GM12878 (cell line): Measurements from ENCODE around the gene NLRP6.

Experiments
- EGR1 ChIP-seq, 2 experiments: IDR thresholded peaks; 1 replicate in 1 of 2; 2 replicates in 1 of 2; pipeline ENCODE4 v1.6.1; 2011 to 2012; ENCODE audit warnings: low read depth in 2 of 2, low read length in 2 of 2, borderline replicate concordance in 1 of 2, mild to moderate bottlenecking in 1 of 2, moderate library complexity in 1 of 2
- POLR2A ChIP-seq: IDR thresholded peaks from 2 replicates; pipeline ENCODE4 v1.6.1; 2011; ENCODE audit warnings: low read depth, mild to moderate bottlenecking, low read length
- POLR2AphosphoS5 ChIP-seq: IDR thresholded peaks from 2 replicates; pipeline ENCODE4 v1.6.1; 2011; ENCODE audit warnings: mild to moderate bottlenecking, low read length, inconsistent platforms
- RCOR1 ChIP-seq: conservative IDR thresholded peaks from 2 replicates; pipeline ENCODE4 v1.6.1; 2012; ENCODE audit warnings: low read depth, low read length, improper control_type of control experiment
- SMAD1 ChIP-seq: fragments of 450-650 bp; IDR thresholded peaks from 2 replicates; pipeline ENCODE4 v1.6.1; 2018; ENCODE audit warnings: mild to moderate bottlenecking, low read depth; ENCODE audit not compliant: partially characterized antibody
- SREBF2 ChIP-seq: IDR thresholded peaks from 2 replicates; pipeline ENCODE4 v1.6.1; 2012; ENCODE audit warnings: mild to moderate bottlenecking, low read length
- TCF7 ChIP-seq: IDR thresholded peaks from 2 replicates; pipeline ENCODE4 v1.6.1; 2014; ENCODE audit warnings: antibody characterized with exemption, borderline replicate concordance
- ZNF24 ChIP-seq: fragments of 450-650 bp; IDR thresholded peaks from 2 replicates; pipeline ENCODE4 v1.6.1; 2017; ENCODE audit warnings: antibody characterized with exemption, mild to moderate bottlenecking
- TF ChIP-seq, protein P1 (sequence below), 3 experiments: IDR thresholded peaks in 2 of 3; conservative IDR thresholded peaks in 1 of 3; 2 replicates each; pipeline ENCODE4 v1.5.1; 2011; ENCODE audit warnings: low read depth in 3 of 3, low read length in 3 of 3, mild to moderate bottlenecking in 3 of 3, control low read depth in 2 of 3, moderate library complexity in 2 of 3, inconsistent platforms in 1 of 3, mixed read lengths in 1 of 3; ENCODE audit not compliant: control insufficient read depth in 2 of 3, insufficient read depth in 1 of 3; ENCODE audit errors: extremely low read depth in 1 of 3
- TF ChIP-seq, protein P2 (sequence below): IDR thresholded peaks from 2 replicates; pipeline ENCODE4 v1.6.1; 2012; ENCODE audit warnings: low read depth, low read length, improper control_type of control experiment

DNA sequence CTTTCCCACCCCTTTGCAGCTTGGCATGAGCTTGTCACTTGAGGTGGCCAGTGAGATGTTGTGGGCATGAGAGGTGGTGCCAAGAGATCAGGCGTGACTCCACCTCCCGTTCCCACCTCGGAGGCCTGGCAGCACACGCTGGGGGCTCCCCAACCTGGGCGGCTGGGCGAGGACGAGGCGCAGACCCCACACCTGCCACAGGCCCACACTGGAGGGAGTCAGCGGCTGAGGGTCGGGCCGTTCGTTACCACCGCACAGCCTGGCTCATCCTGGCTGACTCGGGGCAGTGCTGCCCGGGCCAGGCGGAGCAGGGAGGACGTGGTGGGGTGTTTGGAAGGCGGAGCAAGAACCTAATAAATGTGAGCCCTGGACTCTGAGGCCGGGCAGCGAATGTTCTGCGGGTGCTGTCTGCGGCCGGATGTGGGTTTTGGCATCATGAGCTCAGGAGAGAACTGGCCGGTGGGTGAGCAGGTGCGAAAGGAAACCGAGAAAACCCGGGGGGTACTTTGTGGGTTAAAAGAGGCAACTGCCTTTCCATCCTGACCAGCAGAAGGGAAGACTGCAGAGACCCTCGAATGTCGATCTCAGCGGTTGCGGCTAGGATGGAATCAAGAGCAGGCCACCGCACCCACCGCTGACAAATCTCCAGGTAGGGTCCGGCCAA lies 52.6 kb downstream of the NLRP6 start:
- TF ChIP-seq RCOR1 (0 out of 2 replicates have a peak, but pooled peaks have one; percentile 48), EGR1 (IDR thresholded peaks at IDR 0.05; ENCODE audit: borderline replicate concordance in 1 of 2, low read depth in 2 of 2, low read length in 2 of 2) (no peak), POLR2AphosphoS5 (no peak), TCF7 (no peak), POLR2A (no peak; the same call in 1 of the 2 replicates), SREBF2 (no peak), ZNF24 (no peak), SMAD1 (no peak)
- TF ChIP-seq, protein P1, sequence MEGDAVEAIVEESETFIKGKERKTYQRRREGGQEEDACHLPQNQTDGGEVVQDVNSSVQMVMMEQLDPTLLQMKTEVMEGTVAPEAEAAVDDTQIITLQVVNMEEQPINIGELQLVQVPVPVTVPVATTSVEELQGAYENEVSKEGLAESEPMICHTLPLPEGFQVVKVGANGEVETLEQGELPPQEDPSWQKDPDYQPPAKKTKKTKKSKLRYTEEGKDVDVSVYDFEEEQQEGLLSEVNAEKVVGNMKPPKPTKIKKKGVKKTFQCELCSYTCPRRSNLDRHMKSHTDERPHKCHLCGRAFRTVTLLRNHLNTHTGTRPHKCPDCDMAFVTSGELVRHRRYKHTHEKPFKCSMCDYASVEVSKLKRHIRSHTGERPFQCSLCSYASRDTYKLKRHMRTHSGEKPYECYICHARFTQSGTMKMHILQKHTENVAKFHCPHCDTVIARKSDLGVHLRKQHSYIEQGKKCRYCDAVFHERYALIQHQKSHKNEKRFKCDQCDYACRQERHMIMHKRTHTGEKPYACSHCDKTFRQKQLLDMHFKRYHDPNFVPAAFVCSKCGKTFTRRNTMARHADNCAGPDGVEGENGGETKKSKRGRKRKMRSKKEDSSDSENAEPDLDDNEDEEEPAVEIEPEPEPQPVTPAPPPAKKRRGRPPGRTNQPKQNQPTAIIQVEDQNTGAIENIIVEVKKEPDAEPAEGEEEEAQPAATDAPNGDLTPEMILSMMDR (IDR thresholded peaks at IDR 0.05 in 2 of 3, conservative IDR thresholded peaks at IDR 0.05 in 1 of 3; ENCODE audit: control insufficient read depth in 2 of 3, extremely low read depth in 1 of 3, insufficient read depth in 1 of 3, low read depth in 3 of 3, low read length in 3 of 3) = no peak
- TF ChIP-seq, protein P2, sequence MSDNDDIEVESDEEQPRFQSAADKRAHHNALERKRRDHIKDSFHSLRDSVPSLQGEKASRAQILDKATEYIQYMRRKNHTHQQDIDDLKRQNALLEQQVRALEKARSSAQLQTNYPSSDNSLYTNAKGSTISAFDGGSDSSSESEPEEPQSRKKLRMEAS = peak; percentile 5
